ENCODE results near the gene PALLD.

DNA sequence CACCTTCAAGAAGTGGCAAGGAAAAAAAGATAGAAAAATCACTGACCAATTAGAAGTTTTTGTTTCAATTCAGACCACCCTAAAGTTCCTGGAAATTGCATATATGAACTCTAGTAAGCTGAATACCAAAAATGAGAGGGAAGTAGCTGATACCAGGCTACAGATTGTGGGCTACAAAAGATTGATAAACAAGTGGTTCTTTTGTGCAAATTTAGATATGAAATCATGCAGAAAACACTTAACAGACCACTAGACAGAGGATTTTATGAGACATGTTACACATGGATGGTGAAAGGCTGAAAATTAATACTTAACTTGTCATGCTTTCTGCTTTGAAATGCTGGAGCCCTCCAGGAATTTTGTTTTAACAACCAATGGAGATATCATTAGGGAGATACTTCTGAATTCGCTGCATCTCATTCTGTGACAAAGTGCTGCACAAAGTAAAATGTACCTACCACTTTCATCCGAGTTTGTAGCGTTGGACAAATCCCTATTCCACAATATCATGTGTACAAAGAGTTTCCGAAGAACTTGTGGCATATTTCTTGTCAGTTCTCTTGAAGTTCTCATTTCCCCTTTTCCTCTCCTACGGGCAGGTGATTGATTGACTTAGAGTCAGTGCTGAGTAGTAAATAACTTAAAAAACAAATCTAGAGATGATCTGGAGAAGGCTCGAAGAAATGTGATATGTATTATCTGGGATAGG is 235.0 kb downstream of the PALLD start:
- TF ChIP-seq CTCF (IDR thresholded peaks at IDR 0.05; ENCODE audit: borderline replicate concordance, extremely low read depth, low read length, poor library complexity, severe bottlenecking) (no peak), EZH2 (IDR thresholded peaks at IDR 0.05; ENCODE audit: borderline replicate concordance, low read depth, low read length, severe bottlenecking) (no peak)
